A673 (cell line): ENCODE data around the gene ELP4.

Source experiments
- EZH2 ChIP-seq: fragments of 200-600 bp; sonication (generic); IDR thresholded peaks from 2 replicates; pipeline ENCODE4 v1.6.1; 2017; ENCODE audit warnings: borderline replicate concordance, low read depth, mild to moderate bottlenecking, mixed read lengths, antibody characterized with exemption, low read length; ENCODE audit not compliant: poor library complexity, severe bottlenecking
- TF ChIP-seq, protein P1 (sequence below): fragments of 300-800, 200-600 bp; sonication (generic); conservative IDR thresholded peaks from 2 replicates; pipeline ENCODE4 v1.5.1; 2017; ENCODE audit warnings: low read depth, mild to moderate bottlenecking, antibody characterized with exemption, low read length, moderate library complexity, mixed read lengths

DNA sequence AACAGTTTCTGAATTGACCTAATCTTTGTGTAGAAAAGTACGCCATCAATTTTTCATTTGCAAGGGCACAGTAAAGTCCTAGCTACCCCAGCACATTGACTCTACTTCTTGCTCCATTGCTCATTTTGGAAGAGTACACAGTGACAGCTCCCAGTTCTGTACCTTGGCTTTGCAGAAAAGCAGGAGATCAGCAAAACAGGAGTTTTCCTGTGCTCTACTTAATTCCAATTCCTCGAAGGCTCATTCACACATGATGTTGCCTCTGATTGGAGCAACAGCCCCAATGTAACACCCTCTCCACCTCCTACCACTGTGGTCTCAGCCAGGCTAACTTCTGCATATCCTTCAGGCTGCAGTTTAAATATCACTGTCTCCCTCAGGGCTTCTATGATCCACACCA is 182.9 kb downstream of the ELP4 start:
- TF ChIP-seq, protein P1, sequence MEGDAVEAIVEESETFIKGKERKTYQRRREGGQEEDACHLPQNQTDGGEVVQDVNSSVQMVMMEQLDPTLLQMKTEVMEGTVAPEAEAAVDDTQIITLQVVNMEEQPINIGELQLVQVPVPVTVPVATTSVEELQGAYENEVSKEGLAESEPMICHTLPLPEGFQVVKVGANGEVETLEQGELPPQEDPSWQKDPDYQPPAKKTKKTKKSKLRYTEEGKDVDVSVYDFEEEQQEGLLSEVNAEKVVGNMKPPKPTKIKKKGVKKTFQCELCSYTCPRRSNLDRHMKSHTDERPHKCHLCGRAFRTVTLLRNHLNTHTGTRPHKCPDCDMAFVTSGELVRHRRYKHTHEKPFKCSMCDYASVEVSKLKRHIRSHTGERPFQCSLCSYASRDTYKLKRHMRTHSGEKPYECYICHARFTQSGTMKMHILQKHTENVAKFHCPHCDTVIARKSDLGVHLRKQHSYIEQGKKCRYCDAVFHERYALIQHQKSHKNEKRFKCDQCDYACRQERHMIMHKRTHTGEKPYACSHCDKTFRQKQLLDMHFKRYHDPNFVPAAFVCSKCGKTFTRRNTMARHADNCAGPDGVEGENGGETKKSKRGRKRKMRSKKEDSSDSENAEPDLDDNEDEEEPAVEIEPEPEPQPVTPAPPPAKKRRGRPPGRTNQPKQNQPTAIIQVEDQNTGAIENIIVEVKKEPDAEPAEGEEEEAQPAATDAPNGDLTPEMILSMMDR, result no peak
- TF ChIP-seq EZH2, result no peak
